C4-2B (cell line): Measurements from ENCODE around the gene PTPRD.

Experiments
- ZFX ChIP-seq: fragments of 450-650 bp; IDR thresholded peaks from 2 replicates; pipeline ENCODE4 v1.6.1; 2017
- TF ChIP-seq, protein P1 (sequence below): fragments of 450-650 bp; conservative IDR thresholded peaks from 2 replicates; pipeline ENCODE4 v1.5.1; 2017; ENCODE audit warnings: mild to moderate bottlenecking

DNA sequence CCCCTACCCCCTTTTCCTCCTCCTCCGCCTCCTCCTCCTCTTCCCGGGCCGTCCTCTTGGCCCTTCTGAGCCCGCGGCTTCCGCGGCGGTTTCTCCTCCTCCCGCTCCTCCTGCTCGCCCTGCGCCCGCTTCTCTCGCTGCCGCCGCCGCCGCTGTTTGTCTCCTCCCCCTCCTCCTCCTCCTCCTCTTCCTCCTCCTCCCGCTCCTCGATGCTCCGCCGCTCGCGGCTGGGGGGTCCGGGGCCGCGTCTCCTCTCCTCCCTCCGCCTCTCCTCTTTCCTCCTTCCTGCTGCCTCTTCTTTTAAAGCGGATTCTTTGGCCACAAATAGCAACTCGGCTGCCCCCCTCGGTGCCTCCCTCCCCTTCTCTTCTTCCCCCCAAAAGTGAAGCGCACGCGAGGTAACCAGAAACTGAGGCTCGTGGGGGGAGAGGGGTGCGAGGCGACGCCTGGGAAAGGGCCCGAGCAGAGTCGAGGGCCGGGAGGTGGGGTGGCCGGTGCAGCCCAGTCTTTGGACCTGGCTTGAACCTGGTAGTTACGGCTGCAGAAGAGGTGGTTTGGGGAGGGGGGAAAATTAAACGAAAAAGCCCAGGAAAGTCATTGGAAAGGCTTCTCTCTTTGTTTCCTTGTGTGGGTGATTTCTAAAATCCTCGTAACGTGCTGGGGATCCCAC, 1754.7 kb downstream of the PTPRD start:
- TF ChIP-seq, protein P1, sequence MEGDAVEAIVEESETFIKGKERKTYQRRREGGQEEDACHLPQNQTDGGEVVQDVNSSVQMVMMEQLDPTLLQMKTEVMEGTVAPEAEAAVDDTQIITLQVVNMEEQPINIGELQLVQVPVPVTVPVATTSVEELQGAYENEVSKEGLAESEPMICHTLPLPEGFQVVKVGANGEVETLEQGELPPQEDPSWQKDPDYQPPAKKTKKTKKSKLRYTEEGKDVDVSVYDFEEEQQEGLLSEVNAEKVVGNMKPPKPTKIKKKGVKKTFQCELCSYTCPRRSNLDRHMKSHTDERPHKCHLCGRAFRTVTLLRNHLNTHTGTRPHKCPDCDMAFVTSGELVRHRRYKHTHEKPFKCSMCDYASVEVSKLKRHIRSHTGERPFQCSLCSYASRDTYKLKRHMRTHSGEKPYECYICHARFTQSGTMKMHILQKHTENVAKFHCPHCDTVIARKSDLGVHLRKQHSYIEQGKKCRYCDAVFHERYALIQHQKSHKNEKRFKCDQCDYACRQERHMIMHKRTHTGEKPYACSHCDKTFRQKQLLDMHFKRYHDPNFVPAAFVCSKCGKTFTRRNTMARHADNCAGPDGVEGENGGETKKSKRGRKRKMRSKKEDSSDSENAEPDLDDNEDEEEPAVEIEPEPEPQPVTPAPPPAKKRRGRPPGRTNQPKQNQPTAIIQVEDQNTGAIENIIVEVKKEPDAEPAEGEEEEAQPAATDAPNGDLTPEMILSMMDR: no peak
- no peak for TF ChIP-seq ZFX
